Retinal pigment epithelial cell (primary cell): ENCODE measurements around the gene MYO7B.

ENCODE experiments used
- DNase-seq: peaks from one replicate; pipeline ENCODE4 v3.0.0-alpha.2; 2010; ENCODE audit warnings: low read depth
- H3K4me3 ChIP-seq: 2 replicates; pipeline ENCODE4 v1.5.1; 2011; ENCODE audit warnings: mild to moderate bottlenecking, low read length, control low read depth, moderate library complexity
- TF ChIP-seq, protein P1 (sequence below): conservative IDR thresholded peaks from 2 replicates; pipeline ENCODE4 v1.5.1; 2011; ENCODE audit warnings: low read depth, low read length, control low read depth, inconsistent platforms

Gene MYO7B

GRCh38 chr2:127670957-127671290, 135.4 kb downstream of the MYO7B start:
- TF ChIP-seq, protein P1, sequence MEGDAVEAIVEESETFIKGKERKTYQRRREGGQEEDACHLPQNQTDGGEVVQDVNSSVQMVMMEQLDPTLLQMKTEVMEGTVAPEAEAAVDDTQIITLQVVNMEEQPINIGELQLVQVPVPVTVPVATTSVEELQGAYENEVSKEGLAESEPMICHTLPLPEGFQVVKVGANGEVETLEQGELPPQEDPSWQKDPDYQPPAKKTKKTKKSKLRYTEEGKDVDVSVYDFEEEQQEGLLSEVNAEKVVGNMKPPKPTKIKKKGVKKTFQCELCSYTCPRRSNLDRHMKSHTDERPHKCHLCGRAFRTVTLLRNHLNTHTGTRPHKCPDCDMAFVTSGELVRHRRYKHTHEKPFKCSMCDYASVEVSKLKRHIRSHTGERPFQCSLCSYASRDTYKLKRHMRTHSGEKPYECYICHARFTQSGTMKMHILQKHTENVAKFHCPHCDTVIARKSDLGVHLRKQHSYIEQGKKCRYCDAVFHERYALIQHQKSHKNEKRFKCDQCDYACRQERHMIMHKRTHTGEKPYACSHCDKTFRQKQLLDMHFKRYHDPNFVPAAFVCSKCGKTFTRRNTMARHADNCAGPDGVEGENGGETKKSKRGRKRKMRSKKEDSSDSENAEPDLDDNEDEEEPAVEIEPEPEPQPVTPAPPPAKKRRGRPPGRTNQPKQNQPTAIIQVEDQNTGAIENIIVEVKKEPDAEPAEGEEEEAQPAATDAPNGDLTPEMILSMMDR = no peak
- no peak for DNase-seq

GRCh38 chr2:127671557-127672302, 136.2 kb downstream of the MYO7B start:
- H3K4me3 ChIP-seq = no peak overlapping the region
- TF ChIP-seq, protein P1 = no peak
- no peak for DNase-seq

More at GRCh38 chr2:127670957-127671290, 135.4 kb downstream of the MYO7B start:
- H3K4me3 ChIP-seq = no peak overlapping the region

- H3K4me3 ChIP-seq = no peak overlapping the region
- no peak for DNase-seq
- TF ChIP-seq, protein P1 = no peak
Measured at GRCh38 chr2:127672341-127673224, 137.1 kb downstream of the MYO7B start.

- TF ChIP-seq, protein P1 = no peak
- no peak for DNase-seq
- H3K4me3 ChIP-seq = no peak overlapping the region
Measured at GRCh38 chr2:127673291-127674069, 138.0 kb downstream of the MYO7B start.

DNA sequence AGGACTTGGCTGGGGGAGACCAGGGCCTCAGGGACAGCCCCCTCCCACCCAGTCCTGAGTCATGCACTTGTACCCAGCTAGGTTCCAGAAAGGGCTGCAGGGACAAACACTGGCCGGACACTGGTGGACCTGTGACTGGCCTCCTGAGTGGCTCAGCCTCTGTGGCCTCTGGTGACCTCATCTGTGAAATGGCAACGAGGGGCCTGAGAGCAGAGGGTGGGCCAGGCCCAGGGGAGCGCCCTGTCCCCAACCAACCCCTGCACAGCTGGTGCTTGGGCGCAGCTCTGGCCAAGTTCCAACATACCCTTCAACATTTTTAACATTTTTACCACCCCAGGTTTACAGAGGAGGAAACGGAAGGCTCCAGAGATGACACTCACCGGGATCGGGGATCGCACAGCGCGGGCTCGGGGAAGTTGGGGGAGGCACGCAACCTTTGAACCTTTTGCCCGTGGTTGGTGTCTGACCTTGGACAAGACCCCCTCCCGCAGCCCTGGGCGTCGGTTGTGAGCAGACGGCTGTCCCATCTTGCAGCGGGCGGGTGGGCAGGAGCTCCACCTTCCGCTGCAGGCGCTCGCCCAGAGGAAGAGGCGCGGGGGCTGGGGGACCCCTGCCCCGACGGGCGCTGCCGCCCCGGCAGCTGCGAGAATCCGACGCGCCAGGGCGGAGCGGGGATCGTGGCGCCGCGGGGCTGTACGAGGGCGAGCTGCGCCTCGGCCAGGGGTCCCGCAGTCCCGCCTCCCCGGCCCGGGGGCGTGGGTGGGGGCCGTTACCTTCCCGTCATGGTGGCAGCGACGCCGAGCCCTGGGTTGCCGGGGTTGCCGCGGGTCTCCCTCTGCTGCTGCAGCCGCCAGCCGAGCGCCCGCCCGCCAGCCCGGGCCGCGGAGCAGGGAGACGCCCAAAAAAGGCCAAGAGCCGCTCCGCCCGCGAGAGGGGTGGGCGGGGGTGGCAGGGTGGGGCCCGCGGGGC, 139.0 kb downstream of the MYO7B start:
- TF ChIP-seq, protein P1 = no peak
- H3K4me3 ChIP-seq = peak overlapping the region; percentile 17
- no peak for DNase-seq
